Cardiac fibroblast (primary cell): ENCODE data around the gene DCAF6.

Source experiments
- DNase-seq, 2 donors: peaks; one replicate each; pipeline versions ENCODE4 v3.0.0 to v3.0.0-alpha.2; 2010; ENCODE audit warnings: low read depth in 2 of 2
- H3K4me3 ChIP-seq, 2 donors: replicated peaks in 1 of 2; 1 replicate in 1 of 2; 2 replicates in 1 of 2; pipeline ENCODE4 v1.5.1; 2011; ENCODE audit warnings: low read depth in 2 of 2, low read length in 2 of 2, mild to moderate bottlenecking in 2 of 2, moderate library complexity in 1 of 2
- CTCF ChIP-seq: IDR thresholded peaks from one replicate; pipeline ENCODE4 v1.5.1; 2011; ENCODE audit warnings: low read depth, mild to moderate bottlenecking, low read length, inconsistent platforms

DCAF6 gene

DNA sequence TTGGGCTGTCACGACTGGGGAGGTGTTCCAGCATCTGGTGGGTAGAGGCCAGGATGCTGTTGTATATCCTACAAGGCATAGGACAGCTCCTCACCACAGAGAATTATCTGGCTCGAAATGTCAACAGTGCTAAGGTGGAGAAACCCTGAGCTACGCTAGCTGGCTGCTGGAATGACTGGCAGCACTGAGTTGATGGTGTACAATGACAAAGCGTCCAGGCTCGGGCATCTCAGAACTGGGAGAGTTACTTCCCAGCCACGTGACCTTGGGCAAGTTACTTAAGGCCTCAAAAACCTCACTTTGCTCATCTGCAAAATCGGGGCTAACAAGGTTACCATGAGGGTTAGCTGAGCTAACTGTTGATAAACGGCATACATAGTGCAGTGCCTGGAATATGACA is 164.9 kb downstream of the DCAF6 start:
- no peak for TF ChIP-seq CTCF

DNA sequence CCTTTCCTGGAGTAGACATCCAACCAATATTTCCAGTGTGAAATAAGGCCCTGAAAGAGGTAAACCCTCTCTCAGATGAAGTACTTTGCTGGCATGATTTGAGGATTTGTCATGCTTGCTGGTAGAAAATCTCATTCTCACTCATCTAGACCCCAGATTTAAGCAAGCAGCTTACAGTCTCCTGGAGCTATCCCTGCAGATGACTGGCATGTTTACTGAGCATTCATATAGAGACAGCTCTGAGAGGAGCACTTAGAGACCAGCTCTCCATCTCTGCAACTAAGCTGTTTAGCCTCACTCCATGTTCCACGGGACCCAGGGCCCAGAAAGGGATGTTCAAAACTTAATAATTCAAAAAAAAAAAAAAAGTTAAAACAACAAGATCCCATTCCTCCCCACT is 166.0 kb downstream of the DCAF6 start:
- H3K4me3 ChIP-seq: no peak overlapping the region
- no peak for DNase-seq
- no peak for TF ChIP-seq CTCF

More for the DNA sequence above, 164.9 kb downstream of the DCAF6 start:
- no peak for DNase-seq
- H3K4me3 ChIP-seq: no peak overlapping the region

DNA sequence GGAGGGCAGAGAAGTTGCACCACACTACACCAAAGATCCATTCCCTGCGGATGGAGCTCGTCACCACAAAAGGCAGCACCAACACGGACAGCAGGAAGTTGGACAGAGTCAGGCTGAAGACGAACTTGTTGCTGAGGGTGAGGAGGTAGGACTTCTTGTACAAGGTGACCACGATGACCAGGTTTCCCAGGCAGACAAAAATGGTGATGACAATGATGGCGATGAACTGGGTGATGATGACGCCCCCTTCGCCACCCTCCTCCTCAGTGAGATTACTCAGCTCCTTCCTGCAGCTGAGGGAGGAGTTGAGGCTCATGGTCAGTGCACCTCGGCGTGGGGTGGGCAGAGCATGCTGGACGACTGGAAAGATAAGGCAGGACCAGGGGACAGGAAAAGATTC is 168.1 kb downstream of the DCAF6 start:
- no peak overlapping the region for H3K4me3 ChIP-seq
- TF ChIP-seq CTCF: no peak
- no peak for DNase-seq

DNA sequence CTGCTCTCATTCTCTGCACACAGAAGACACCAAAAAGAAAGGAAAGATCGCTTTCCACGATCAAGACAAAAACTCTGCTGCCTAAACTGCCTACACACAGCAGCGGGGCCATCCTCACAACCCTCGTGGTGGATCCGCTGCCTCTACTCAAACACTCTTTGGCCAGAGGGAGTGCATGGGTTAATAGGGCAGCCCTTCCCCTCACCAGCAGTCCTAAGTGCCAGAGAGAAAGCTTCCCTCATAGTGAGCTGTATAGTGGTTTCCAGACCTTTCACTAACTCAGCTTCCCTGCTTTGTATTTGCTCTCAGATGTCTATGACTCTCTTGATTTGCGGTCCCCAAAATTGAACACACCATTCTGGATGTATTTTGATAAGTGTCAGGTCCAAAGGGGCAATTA is 169.4 kb downstream of the DCAF6 start:
- no peak for TF ChIP-seq CTCF
- no peak overlapping the region for H3K4me3 ChIP-seq
- no peak for DNase-seq

GRCh38 chr1:168106274-168106673 is 169.8 kb downstream of the DCAF6 start:
- no peak overlapping the region for H3K4me3 ChIP-seq
- no peak for DNase-seq
- no peak for TF ChIP-seq CTCF

GRCh38 chr1:168110896-168111545 is 174.5 kb downstream of the DCAF6 start:
- DNase-seq: peak; percentile 29 to 86
- TF ChIP-seq CTCF: peak; percentile 5
- H3K4me3 ChIP-seq: no peak overlapping the region
